Suppressor macrophage treated with lipopolysaccharide for 1 hour (primary cell): ENCODE results near the gene IGFBP7.
A peak's percentile ranks its signal among the peaks of the same experiment; 100 is the strongest.

Experiments used
- DNase-seq, 3 donors: peaks; one replicate each; pipeline ENCODE4 v3.0.0-alpha.2; 2020 to 2022

The IGFBP7 gene

GRCh38 chr4:57129477-57129876 lies 19.3 kb upstream of the IGFBP7 start:
- DNase-seq: no peak

- no peak for DNase-seq
Observed at GRCh38 chr4:57127361-57127760, 17.2 kb upstream of the IGFBP7 start.

- DNase-seq: peak in 2 of 3 donors; percentile 9 to 37
Observed at GRCh38 chr4:57125996-57126395, 15.8 kb upstream of the IGFBP7 start.

GRCh38 chr4:57124145-57124544 lies 14.0 kb upstream of the IGFBP7 start:
- no peak for DNase-seq

- no peak for DNase-seq
Observed at GRCh38 chr4:57122959-57123358, 12.8 kb upstream of the IGFBP7 start.

- DNase-seq: no peak
Observed at GRCh38 chr4:57119054-57119651, 9.0 kb upstream of the IGFBP7 start.

- peak in 2 of 3 donors; percentile 17 to 40 for DNase-seq
Observed at GRCh38 chr4:57117491-57117890, 7.3 kb upstream of the IGFBP7 start.

- no peak for DNase-seq
Observed at GRCh38 chr4:57116245-57116644, 6.1 kb upstream of the IGFBP7 start.

GRCh38 chr4:57114973-57115372 lies 4.8 kb upstream of the IGFBP7 start:
- DNase-seq: no peak

GRCh38 chr4:57113870-57114269 lies 3.7 kb upstream of the IGFBP7 start:
- DNase-seq: no peak

GRCh38 chr4:57110640-57111511 lies 691 bp upstream of the IGFBP7 start:
- peak; percentile 56 to 63 (median 57) for DNase-seq

- peak in 1 of 3 donors; percentile 20 for DNase-seq
Observed at GRCh38 chr4:57109411-57109846, 756 bp downstream of the IGFBP7 start.

- no peak for DNase-seq
Observed at GRCh38 chr4:57106181-57106580, 4.0 kb downstream of the IGFBP7 start.

GRCh38 chr4:57104706-57105560 lies 5.3 kb downstream of the IGFBP7 start:
- no peak for DNase-seq

- no peak for DNase-seq
Observed at GRCh38 chr4:57103051-57103450, 7.1 kb downstream of the IGFBP7 start.

GRCh38 chr4:57102050-57102624 lies 8.0 kb downstream of the IGFBP7 start:
- no peak for DNase-seq

- no peak for DNase-seq
Observed at GRCh38 chr4:57100979-57101651, 9.1 kb downstream of the IGFBP7 start.

- no peak for DNase-seq
Observed at GRCh38 chr4:57099363-57099762, 10.8 kb downstream of the IGFBP7 start.

GRCh38 chr4:57098941-57099340 lies 11.2 kb downstream of the IGFBP7 start:
- DNase-seq: no peak

GRCh38 chr4:57098415-57098814 lies 11.8 kb downstream of the IGFBP7 start:
- no peak for DNase-seq

GRCh38 chr4:57097711-57098110 lies 12.5 kb downstream of the IGFBP7 start:
- no peak for DNase-seq

GRCh38 chr4:57095956-57096355 lies 14.2 kb downstream of the IGFBP7 start:
- no peak for DNase-seq
